COLO668 (cell line): ENCODE data around the gene C20orf141.

Experiments used
- DNase-seq: peaks from one replicate; lab custom pipeline; 2025; ENCODE audit not compliant: unreplicated experiment; lab: John Stamatoyannopoulos, UW

Gene C20orf141

GRCh38 chr20:2846698-2847097 is 31.9 kb downstream of the C20orf141 start:
- no peak for DNase-seq

- DNase-seq: no peak
Observed at GRCh38 chr20:2847802-2848201, 33.0 kb downstream of the C20orf141 start.

- DNase-seq: no peak
Observed at GRCh38 chr20:2849529-2849928, 34.7 kb downstream of the C20orf141 start.

GRCh38 chr20:2851086-2851485 is 36.3 kb downstream of the C20orf141 start:
- no peak for DNase-seq

- DNase-seq: no peak
Observed at GRCh38 chr20:2858591-2858990, 43.8 kb downstream of the C20orf141 start.

- DNase-seq: no peak
Observed at GRCh38 chr20:2859330-2860121, 44.7 kb downstream of the C20orf141 start.

- no peak for DNase-seq
Observed at GRCh38 chr20:2864626-2865025, 49.8 kb downstream of the C20orf141 start.

GRCh38 chr20:2865101-2865500 is 50.3 kb downstream of the C20orf141 start:
- DNase-seq: no peak
